Panc1 (cell line): ENCODE measurements around the gene ANAPC16.

ENCODE experiments used
- POLR2AphosphoS5 ChIP-seq: IDR thresholded peaks from 2 replicates; pipeline ENCODE4 v1.6.1; 2012; ENCODE audit warnings: mild to moderate bottlenecking, low read depth, low read length, moderate library complexity
- TCF7L2 ChIP-seq: IDR thresholded peaks from 2 replicates; pipeline ENCODE4 v1.6.1; 2011; ENCODE audit warnings: mild to moderate bottlenecking, low read depth, low read length, inconsistent platforms
- TF ChIP-seq, protein P1 (sequence below): fragments of 450-650 bp; IDR thresholded peaks from 2 replicates; pipeline ENCODE4 v1.5.1; 2017; ENCODE audit warnings: mild to moderate bottlenecking
- TF ChIP-seq, protein P2 (sequence below), 2 experiments: IDR thresholded peaks; 2 replicates each; pipeline ENCODE4 v1.6.1; 2011 to 2012; ENCODE audit warnings: low read depth in 2 of 2, control low read depth in 1 of 2, low read length in 1 of 2, mild to moderate bottlenecking in 1 of 2, moderate library complexity in 1 of 2; ENCODE audit not compliant: insufficient read depth in 1 of 2

DNA sequence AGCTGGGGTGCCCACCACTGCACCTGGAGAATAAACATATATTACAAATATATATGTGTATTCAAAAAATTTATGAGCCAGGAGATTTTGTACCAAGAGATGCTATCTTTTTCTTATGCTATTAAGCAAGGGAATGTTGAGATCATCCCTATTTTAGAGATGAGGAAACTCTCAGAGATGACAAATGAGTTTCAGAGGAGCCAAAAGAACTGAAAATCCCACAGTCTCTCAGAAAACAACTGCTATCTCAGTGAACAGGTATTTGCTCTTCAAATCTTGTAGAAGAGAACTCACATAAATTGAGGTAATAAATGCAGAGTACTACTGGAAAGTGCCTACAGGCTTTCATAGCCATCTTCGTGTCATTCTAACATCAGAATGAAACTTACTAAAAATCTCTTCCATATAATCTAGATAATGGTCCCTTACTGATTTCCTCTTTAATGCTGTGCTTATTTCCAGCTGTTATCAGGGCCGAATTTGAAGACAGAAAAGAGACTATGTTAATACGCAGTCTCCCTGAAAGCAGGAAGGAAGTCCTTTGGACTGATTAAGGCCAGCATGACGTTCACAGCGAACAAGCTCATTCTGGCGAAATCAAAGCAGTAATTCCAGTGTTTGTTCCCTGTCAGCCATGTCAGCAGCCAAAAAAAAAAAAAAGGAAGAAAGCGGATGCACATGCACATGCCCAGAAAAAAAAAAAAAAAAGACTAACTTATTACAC, 29.4 kb upstream of the ANAPC16 start:
- TF ChIP-seq, protein P1, sequence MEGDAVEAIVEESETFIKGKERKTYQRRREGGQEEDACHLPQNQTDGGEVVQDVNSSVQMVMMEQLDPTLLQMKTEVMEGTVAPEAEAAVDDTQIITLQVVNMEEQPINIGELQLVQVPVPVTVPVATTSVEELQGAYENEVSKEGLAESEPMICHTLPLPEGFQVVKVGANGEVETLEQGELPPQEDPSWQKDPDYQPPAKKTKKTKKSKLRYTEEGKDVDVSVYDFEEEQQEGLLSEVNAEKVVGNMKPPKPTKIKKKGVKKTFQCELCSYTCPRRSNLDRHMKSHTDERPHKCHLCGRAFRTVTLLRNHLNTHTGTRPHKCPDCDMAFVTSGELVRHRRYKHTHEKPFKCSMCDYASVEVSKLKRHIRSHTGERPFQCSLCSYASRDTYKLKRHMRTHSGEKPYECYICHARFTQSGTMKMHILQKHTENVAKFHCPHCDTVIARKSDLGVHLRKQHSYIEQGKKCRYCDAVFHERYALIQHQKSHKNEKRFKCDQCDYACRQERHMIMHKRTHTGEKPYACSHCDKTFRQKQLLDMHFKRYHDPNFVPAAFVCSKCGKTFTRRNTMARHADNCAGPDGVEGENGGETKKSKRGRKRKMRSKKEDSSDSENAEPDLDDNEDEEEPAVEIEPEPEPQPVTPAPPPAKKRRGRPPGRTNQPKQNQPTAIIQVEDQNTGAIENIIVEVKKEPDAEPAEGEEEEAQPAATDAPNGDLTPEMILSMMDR: no peak
- TF ChIP-seq POLR2AphosphoS5 (no peak), TCF7L2 (no peak)
- TF ChIP-seq, protein P2, sequence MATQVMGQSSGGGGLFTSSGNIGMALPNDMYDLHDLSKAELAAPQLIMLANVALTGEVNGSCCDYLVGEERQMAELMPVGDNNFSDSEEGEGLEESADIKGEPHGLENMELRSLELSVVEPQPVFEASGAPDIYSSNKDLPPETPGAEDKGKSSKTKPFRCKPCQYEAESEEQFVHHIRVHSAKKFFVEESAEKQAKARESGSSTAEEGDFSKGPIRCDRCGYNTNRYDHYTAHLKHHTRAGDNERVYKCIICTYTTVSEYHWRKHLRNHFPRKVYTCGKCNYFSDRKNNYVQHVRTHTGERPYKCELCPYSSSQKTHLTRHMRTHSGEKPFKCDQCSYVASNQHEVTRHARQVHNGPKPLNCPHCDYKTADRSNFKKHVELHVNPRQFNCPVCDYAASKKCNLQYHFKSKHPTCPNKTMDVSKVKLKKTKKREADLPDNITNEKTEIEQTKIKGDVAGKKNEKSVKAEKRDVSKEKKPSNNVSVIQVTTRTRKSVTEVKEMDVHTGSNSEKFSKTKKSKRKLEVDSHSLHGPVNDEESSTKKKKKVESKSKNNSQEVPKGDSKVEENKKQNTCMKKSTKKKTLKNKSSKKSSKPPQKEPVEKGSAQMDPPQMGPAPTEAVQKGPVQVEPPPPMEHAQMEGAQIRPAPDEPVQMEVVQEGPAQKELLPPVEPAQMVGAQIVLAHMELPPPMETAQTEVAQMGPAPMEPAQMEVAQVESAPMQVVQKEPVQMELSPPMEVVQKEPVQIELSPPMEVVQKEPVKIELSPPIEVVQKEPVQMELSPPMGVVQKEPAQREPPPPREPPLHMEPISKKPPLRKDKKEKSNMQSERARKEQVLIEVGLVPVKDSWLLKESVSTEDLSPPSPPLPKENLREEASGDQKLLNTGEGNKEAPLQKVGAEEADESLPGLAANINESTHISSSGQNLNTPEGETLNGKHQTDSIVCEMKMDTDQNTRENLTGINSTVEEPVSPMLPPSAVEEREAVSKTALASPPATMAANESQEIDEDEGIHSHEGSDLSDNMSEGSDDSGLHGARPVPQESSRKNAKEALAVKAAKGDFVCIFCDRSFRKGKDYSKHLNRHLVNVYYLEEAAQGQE (IDR thresholded peaks at IDR 0.05; ENCODE audit: insufficient read depth in 1 of 2, low read depth in 2 of 2, low read length in 1 of 2): no peak
